CD4-positive, alpha-beta memory T cell (primary cell): ENCODE data around the gene ATOSB. TPM values are rescaled to one million over a fixed set of nuclear protein-coding genes. Genes with fewer than 3 reads are reported as not detected.

Experiments used
- CTCF ChIA-PET: fragments of 350-600 bp; sonication (Branson Sonifier 250); formaldehyde crosslinking; loops from one replicate; lab custom pipeline; 2021; ENCODE audit warnings: inconsistent platforms; ENCODE audit not compliant: partially characterized antibody; lab: Charles Lee
- POLR2A ChIA-PET: fragments of 350-600 bp; sonication (Branson Sonifier 250); formaldehyde crosslinking; loops from one replicate; lab custom pipeline; 2021; ENCODE audit not compliant: partially characterized antibody; lab: Charles Lee
- DNase-seq, 5 donors: peaks; one replicate each; pipeline versions ENCODE4 v3.0.0 to v3.0.0-alpha.2; 2020 to 2022; ENCODE audit warnings: mixed read lengths in 1 of 5
- H3K27ac ChIP-seq: one replicate; pipeline ENCODE4 v1.7.0; 2013; ENCODE audit warnings: low read depth, low read length
- H3K27me3 ChIP-seq: 2 replicates; pipeline ENCODE4 v1.7.0; 2013; ENCODE audit warnings: mild to moderate bottlenecking, low read length, moderate library complexity; ENCODE audit not compliant: insufficient read depth
- H3K36me3 ChIP-seq: 2 replicates; pipeline ENCODE4 v1.7.0; 2013; ENCODE audit warnings: mild to moderate bottlenecking, low read length, moderate library complexity; ENCODE audit not compliant: insufficient read depth
- H3K4me1 ChIP-seq: 2 replicates; pipeline ENCODE4 v1.7.0; 2013; ENCODE audit warnings: mild to moderate bottlenecking, low read length, moderate library complexity; ENCODE audit not compliant: insufficient read depth
- H3K4me3 ChIP-seq, 2 donors: one replicate each; pipeline ENCODE4 v1.7.0; 2013; ENCODE audit warnings: low read length in 2 of 2, mild to moderate bottlenecking in 1 of 2
- H3K9me3 ChIP-seq, 2 donors: one replicate each; pipeline ENCODE4 v1.7.0; 2013; ENCODE audit warnings: low read length in 2 of 2, control low read depth in 1 of 2; ENCODE audit not compliant: control insufficient read depth in 1 of 2
- H3K27ac Mint-ChIP-seq, 7 donors: one replicate each; pipeline ENCODE4 v1.8.0; 2020 to 2021; ENCODE audit warnings: mixed read lengths in 7 of 7, mild to moderate bottlenecking in 6 of 7, inconsistent platforms in 3 of 7, moderate library complexity in 3 of 7
- H3K27me3 Mint-ChIP-seq, 2 donors: one replicate each; pipeline ENCODE4 v1.8.0; 2020 to 2021; ENCODE audit warnings: mixed read lengths in 2 of 2
- H3K36me3 Mint-ChIP-seq, 2 donors: one replicate each; pipeline ENCODE4 v1.8.0; 2020 to 2021; ENCODE audit warnings: mixed read lengths in 2 of 2, inconsistent platforms in 1 of 2, mild to moderate bottlenecking in 1 of 2
- H3K4me1 Mint-ChIP-seq, 4 donors: one replicate each; pipeline ENCODE4 v1.8.0; 2020 to 2021; ENCODE audit warnings: mixed read lengths in 4 of 4, mild to moderate bottlenecking in 1 of 4
- H3K4me3 Mint-ChIP-seq, 8 donors: one replicate each; pipeline ENCODE4 v1.8.0; 2020 to 2021; ENCODE audit warnings: mixed read lengths in 8 of 8, mild to moderate bottlenecking in 7 of 8, moderate library complexity in 6 of 8, inconsistent platforms in 3 of 8
- H3K9me3 Mint-ChIP-seq, 8 donors: one replicate each; pipeline ENCODE4 v1.8.0; 2020 to 2021; ENCODE audit warnings: mixed read lengths in 8 of 8, mild to moderate bottlenecking in 5 of 8, inconsistent platforms in 3 of 8, moderate library complexity in 1 of 8
- intact Hi-C: fragments of 100-400 bp; cut with micrococcal nuclease; formaldehyde crosslinking; loops from one replicate; pipeline ENCODE4 v1.15.1; 2023
- polyA plus RNA-seq, 2 donors: library from polyadenylated mRNA; unstranded; fragments of 300-500 nt; fragmentation: Illumina TruSeq; gene quantifications; one replicate each; pipeline ENCODE4 v1.2.3, GENCODE V29; 2021
- total RNA-seq, 2 experiments: library from RNA; stranded (reverse); gene quantifications; one replicate each; pipeline ENCODE4 v1.2.3, GENCODE V29; 2021

ATOSB gene
- total and polyA plus RNA-seq, 4 experiments from 2014 or later, result 3.7 to 10.1 (median 8.9) TPM

DNA sequence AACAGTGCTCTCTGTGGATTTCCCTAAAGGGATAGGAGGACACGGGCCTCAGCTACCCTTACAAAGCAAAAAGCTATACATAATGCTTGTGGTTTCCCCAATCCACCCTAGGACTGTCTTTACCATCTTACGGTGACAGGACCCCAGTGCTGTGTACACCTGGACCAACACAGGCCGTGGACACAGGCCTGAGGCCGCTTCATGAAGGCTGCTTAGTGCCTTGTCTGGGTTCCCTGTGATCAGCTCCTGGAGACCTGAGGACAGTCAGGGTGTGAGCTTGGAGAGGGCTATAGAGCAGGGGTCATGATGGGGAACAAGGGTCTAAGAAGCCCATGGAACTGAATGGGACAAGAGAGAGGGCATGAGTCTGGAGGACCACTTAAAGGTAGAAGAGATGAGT lies 38.8 kb downstream of the ATOSB start:
- no peaks in the 10 kb centered on the region for H3K27me3 ChIP-seq

DNA sequence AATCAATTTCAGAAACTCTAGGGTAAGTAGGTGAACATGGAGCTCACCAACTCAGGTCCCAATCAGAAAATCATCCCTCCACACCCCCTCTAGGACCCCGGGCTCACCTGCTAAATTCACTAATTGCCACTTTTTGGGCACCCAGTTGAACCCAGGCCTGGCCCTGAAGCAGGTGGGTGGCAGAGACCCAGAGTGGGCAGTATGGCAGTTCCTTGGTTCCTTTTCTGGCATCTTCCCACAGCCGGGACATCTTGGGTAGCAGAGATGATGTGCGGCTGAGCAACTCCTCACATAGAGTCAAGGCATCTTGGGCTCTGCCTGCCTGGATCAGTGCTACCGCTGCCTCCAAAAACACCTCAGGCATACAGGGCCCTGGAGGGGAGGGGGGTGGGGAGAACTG lies 40.3 kb downstream of the ATOSB start:
- POLR2A ChIA-PET, result no interaction called here

More for the DNA sequence above, 38.8 kb downstream of the ATOSB start:
- Histone ChIP-seq H3K4me1 (peaks cover 22% of the 10 kb centered on the region), H3K36me3 (no peaks in the 10 kb centered on the region), H3K4me3 (no peak overlapping the region), H3K27ac (no peak overlapping the region), H3K9me3 (no peaks in the 10 kb centered on the region)
- ChIA-PET CTCF (interaction anchor here (0.9 to 7.5 kb wide), 6 partner anchors 18 to 177 kb away, joined by 3 to 111 read pairs (median 3); partner anchors contain the start of genes PIGO and STOML2), POLR2A (interaction anchor here (7.5 kb wide), 1 partner anchor 17 kb away, joined by 102 read pairs; the partner anchor contains the start of gene PIGO)
- Mint-ChIP-seq H3K27me3 (no peaks in the 10 kb centered on the region), H3K27ac (peak overlapping the region in 1 of 7 donors; percentile 35), H3K4me1 (peaks cover 22 to 49% (median 27%) of the 10 kb centered on the region in 4 donors), H3K36me3 (peaks cover 0 to 3% of the 10 kb centered on the region in 2 donors), H3K4me3 (peak overlapping the region in 2 of 8 donors; percentile 20 to 64), H3K9me3 (no peaks in the 10 kb centered on the region)
- DNase-seq, result no peak
- intact Hi-C loops, result loop anchor here (10.0 kb wide), 2 partner anchors 412 to 738 kb away; partner anchors contain the start of genes CCL27, HINT2 and SPAG8

DNA sequence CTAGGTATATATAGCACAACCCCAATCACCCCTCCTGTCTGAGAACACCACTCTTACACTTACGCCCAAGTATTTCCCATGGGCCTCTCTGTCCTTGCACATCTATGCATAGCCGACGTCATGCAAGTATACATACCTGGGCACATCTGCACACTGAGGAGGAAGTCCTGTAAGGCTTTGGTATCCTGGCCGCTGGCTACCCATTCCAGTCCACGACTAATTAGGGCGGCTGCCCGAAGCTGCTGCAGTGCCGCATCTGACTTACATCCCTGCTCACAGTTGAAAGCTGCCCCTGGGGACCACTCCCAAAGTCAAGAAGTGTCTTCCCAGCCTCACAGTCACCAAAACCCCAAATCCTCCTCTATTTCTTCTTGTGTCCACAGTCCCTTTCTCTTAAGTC lies 40.9 kb downstream of the ATOSB start:
- Histone ChIP-seq H3K27ac (no peak overlapping the region), H3K9me3 (no peaks in the 10 kb centered on the region), H3K4me1 (peaks cover 39% of the 10 kb centered on the region), H3K36me3 (no peaks in the 10 kb centered on the region), H3K4me3 (no peak overlapping the region), H3K27me3 (no peaks in the 10 kb centered on the region)
- CTCF ChIA-PET, result no interaction called here
- H3K36me3 Mint-ChIP-seq, result peaks cover 0 to 9% of the 10 kb centered on the region in 2 donors
- no peak overlapping the region for H3K4me3 Mint-ChIP-seq
- no peak for DNase-seq
- POLR2A ChIA-PET, result no interaction called here
- no peaks in the 10 kb centered on the region for H3K9me3 Mint-ChIP-seq
- no peaks in the 10 kb centered on the region for H3K27me3 Mint-ChIP-seq
- intact Hi-C loops, result loop anchor here (10.0 kb wide), 2 partner anchors 410 to 740 kb away; partner anchors contain the start of genes CCL27, HINT2 and SPAG8
- H3K4me1 Mint-ChIP-seq, result peaks cover 28 to 59% (median 38%) of the 10 kb centered on the region in 4 donors
- peak overlapping the region in 1 of 7 donors; percentile 14 for H3K27ac Mint-ChIP-seq

More for the DNA sequence above, 40.3 kb downstream of the ATOSB start:
- Histone ChIP-seq H3K36me3 (no peaks in the 10 kb centered on the region), H3K27me3 (no peaks in the 10 kb centered on the region), H3K9me3 (no peaks in the 10 kb centered on the region), H3K4me1 (peaks cover 34% of the 10 kb centered on the region), H3K27ac (no peak overlapping the region), H3K4me3 (no peak overlapping the region)
- CTCF ChIA-PET, result interaction anchor here (0.7 kb wide), 1 partner anchor 21 kb away, joined by 4 read pairs; the partner anchor contains the start of gene PIGO
- Mint-ChIP-seq H3K36me3 (peaks cover 0 to 11% of the 10 kb centered on the region in 2 donors), H3K27me3 (no peaks in the 10 kb centered on the region), H3K9me3 (no peaks in the 10 kb centered on the region), H3K4me3 (no peak overlapping the region), H3K4me1 (peaks cover 28 to 59% (median 37%) of the 10 kb centered on the region in 4 donors), H3K27ac (peak overlapping the region in 1 of 7 donors; percentile 48)
- intact Hi-C loops, result loop anchor here (10.0 kb wide), 2 partner anchors 411 to 739 kb away; partner anchors contain the start of genes CCL27, HINT2 and SPAG8
- no peak for DNase-seq

DNA sequence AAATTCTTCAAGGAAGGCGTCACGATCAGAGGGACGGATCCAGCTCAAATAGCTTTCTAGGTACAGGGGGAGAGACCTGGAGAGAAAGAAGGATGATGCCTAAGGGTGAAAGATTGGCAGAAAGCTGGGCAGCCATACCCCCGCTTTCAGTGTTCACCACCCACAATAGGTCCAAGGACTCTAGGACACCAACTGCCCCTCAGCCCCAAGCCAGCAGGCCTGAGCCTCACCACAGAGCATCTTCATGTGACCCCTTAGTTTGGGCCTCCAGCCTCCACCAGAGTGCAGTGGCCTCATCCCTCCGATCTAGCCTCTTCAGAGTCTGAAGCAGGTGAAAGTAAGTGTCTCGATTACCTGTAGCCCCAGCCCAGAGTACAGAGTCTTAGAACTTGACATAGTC lies 41.5 kb downstream of the ATOSB start:
- intact Hi-C loops, result loop anchor here (10.0 kb wide), 2 partner anchors 409 to 741 kb away; partner anchors contain the start of genes CCL27, HINT2 and SPAG8
- no peaks in the 10 kb centered on the region for H3K27me3 ChIP-seq
- H3K27me3 Mint-ChIP-seq, result no peaks in the 10 kb centered on the region
- no peaks in the 10 kb centered on the region for H3K9me3 ChIP-seq
- CTCF ChIA-PET, result no interaction called here
- peaks cover 31 to 59% (median 41%) of the 10 kb centered on the region in 4 donors for H3K4me1 Mint-ChIP-seq
- H3K36me3 ChIP-seq, result no peaks in the 10 kb centered on the region
- H3K36me3 Mint-ChIP-seq, result peaks cover 0 to 9% of the 10 kb centered on the region in 2 donors
- no peak overlapping the region for H3K27ac ChIP-seq
- H3K4me3 Mint-ChIP-seq, result peak overlapping the region in 1 of 8 donors; percentile 26
- H3K27ac Mint-ChIP-seq, result peak overlapping the region in 2 of 7 donors; percentile 13 to 14
- POLR2A ChIA-PET, result interaction anchor here (3.2 kb wide), 1 partner anchor 84 kb away, joined by 19 read pairs; the partner anchor contains the start of gene DNAJB5
- peaks cover 43% of the 10 kb centered on the region for H3K4me1 ChIP-seq
- no peak for DNase-seq
- no peaks in the 10 kb centered on the region for H3K9me3 Mint-ChIP-seq
- H3K4me3 ChIP-seq, result no peak overlapping the region

DNA sequence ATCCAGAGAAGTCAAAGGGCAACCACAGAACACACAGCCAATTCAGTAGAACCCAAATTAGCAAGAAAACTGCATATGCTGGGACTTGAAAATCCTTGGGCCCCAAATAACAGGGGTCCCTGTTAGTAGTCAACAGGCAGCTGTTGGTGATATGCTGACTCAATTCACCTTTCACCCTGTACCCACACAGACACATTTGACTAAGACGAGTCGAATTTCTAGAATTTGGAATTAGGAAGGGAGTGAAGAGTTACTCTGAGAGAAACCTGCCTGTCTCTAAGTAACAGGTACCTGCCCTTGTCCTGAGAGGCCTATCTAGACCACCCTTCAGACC lies 42.4 kb downstream of the ATOSB start:
- CTCF ChIA-PET, result interaction anchor here (2.9 kb wide), 1 partner anchor 22 kb away, joined by 23 read pairs; the partner anchor contains the start of gene PIGO

DNA sequence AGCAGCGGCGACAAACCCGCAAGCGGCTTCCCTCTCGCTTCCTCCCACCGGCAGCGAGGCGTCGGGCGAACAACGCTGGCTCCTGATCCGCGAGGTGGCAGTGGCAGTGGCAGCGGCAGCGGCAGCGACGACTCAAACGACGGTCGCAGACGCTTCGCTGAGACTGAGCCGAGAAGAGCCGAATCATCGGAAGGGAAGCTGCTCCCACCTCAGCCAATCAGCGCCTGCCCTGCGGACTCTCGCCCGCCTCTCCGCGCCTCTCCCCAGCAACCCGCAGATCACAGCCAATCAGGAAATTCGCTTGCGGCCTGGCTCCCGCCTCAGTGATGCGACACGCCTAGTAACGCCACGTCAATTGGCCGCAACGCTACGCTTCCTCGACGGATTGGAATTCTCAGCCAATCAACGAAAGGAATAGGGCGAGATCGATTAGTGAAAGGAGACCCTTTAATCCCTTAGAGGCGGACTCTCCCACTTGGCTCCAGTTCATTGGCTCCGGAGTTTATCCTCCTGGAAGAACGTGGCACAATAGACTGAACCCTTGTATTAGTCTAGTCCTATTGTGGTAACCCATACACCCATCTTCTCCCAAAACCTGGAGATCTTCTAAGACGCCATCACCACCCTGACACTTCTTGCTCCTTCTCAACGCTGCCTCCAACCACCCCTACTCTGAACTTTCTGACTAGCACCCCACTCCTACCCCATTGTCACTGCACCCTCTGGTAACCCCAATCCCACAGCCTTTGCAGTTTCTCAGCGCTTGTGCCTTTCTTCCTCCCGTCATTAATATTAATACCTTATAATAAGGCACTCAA lies 43.0 kb downstream of the ATOSB start, which contains the start of gene VCP:
TSS of gene VCP (minus strand) at position 165 of the 818 bp plus-strand sequence. CDS start 272 bp downstream, outside the sequence.
- ChIA-PET POLR2A (interaction anchor here (0.6 to 6.8 kb wide), 18 partner anchors 8 to 1914 kb away, joined by 3 to 69 read pairs (median 4); partner anchors contain the start of genes ATOSB, DNAI1, DNAJB5 and FAM219A), CTCF (interaction anchor here (0.6 to 2.9 kb wide), 5 partner anchors 19 to 46 kb away, joined by 3 to 23 read pairs (median 5); partner anchors contain the start of gene PIGO)
- Mint-ChIP-seq H3K27ac (peak within 1 kb of the TSS; percentile 81 to 100 (median 97)), H3K9me3 (no peaks in the 10 kb centered on the region), H3K4me3 (peak within 1 kb of the TSS; percentile 81 to 95 (median 92)), H3K4me1 (peaks cover 35 to 59% (median 45%) of the 10 kb centered on the region in 4 donors), H3K27me3 (no peaks in the 10 kb centered on the region), H3K36me3 (peaks cover 8 to 23% of the 10 kb centered on the region in 2 donors)
- no peaks in the 10 kb centered on the region for H3K9me3 ChIP-seq
- H3K36me3 ChIP-seq, result peaks cover 4% of the 10 kb centered on the region
- peak within 1 kb of the TSS; percentile 94 for H3K27ac ChIP-seq
- peak within 1 kb of the TSS; percentile 82 to 83 for H3K4me3 ChIP-seq
- H3K4me1 ChIP-seq, result peaks cover 46% of the 10 kb centered on the region
- DNase-seq, result peak; percentile 97 to 99 (median 98)
- no peaks in the 10 kb centered on the region for H3K27me3 ChIP-seq
- intact Hi-C loops, result loop anchor here (1.0 to 10.0 kb wide), 8 partner anchors 8 to 742 kb away; partner anchors contain the start of genes CCL27, DNAJB5, HINT2 and PIGO

More for the DNA sequence above, 42.4 kb downstream of the ATOSB start:
- POLR2A ChIA-PET, result interaction anchor here (2.9 to 3.2 kb wide), 3 partner anchors 30 to 84 kb away, joined by 19 to 51 read pairs (median 32); partner anchors contain the start of genes DNAJB5 and STOML2
- Mint-ChIP-seq H3K36me3 (peaks cover 4 to 17% of the 10 kb centered on the region in 2 donors), H3K9me3 (no peaks in the 10 kb centered on the region), H3K4me1 (peaks cover 33 to 59% (median 41%) of the 10 kb centered on the region in 4 donors), H3K27me3 (no peaks in the 10 kb centered on the region), H3K4me3 (peak overlapping the region; percentile 81 to 95 (median 92)), H3K27ac (peak overlapping the region; percentile 81 to 100 (median 97))
- intact Hi-C loops, result loop anchor here (10.0 kb wide), 2 partner anchors 408 to 742 kb away; partner anchors contain the start of genes CCL27, HINT2 and SPAG8
- H3K27me3 ChIP-seq, result no peaks in the 10 kb centered on the region
- H3K36me3 ChIP-seq, result no peaks in the 10 kb centered on the region
- peaks cover 43% of the 10 kb centered on the region for H3K4me1 ChIP-seq
- H3K9me3 ChIP-seq, result no peaks in the 10 kb centered on the region
- peak overlapping the region; percentile 94 for H3K27ac ChIP-seq
- no peak for DNase-seq
- peak overlapping the region; percentile 37 to 55 for H3K4me3 ChIP-seq
